B cell (primary cell): ENCODE measurements around the gene BTAF1. TPM values are rescaled to one million over a fixed set of nuclear protein-coding genes. Genes with fewer than 3 reads are reported as not detected.
A peak's percentile ranks its signal among the peaks of the same experiment; 100 is the strongest.

ENCODE experiments used
- ATAC-seq: fragments of 200-7000 bp; cut with Tn5 transposase; one replicate; pipeline ENCODE4 v1.10.0; 2021; ENCODE audit warnings: low read depth, mild to moderate bottlenecking, moderate number of reproducible peaks, moderate library complexity
- CTCF ChIA-PET: fragments of 350-600 bp; sonication (Branson Sonifier 250); formaldehyde crosslinking; loops from one replicate; lab custom pipeline; 2021; ENCODE audit warnings: antibody characterized with exemption, inconsistent platforms; lab: Charles Lee
- POLR2A ChIA-PET: fragments of 350-600 bp; sonication (Branson Sonifier 250); formaldehyde crosslinking; loops from one replicate; lab custom pipeline; 2021; ENCODE audit warnings: antibody characterized with exemption; lab: Charles Lee
- DNase-seq: peaks from one replicate; pipeline ENCODE4 v3.0.0; 2013
- H2AFZ ChIP-seq: 2 replicates; pipeline ENCODE4 v1.6.1; 2012; ENCODE audit warnings: mild to moderate bottlenecking, low read depth, low read length; ENCODE audit not compliant: insufficient read depth, poor library complexity, severe bottlenecking
- H3K27ac ChIP-seq, 2 donors: 1 replicate in 1 of 2; 2 replicates in 1 of 2; pipeline ENCODE4 v1.5.1; 2012 to 2013; ENCODE audit warnings: low read length in 2 of 2, mild to moderate bottlenecking in 2 of 2, moderate library complexity in 1 of 2
- H3K27me3 ChIP-seq, 4 experiments: fragments of 200-600 bp in 1 of 4; sonication (generic) in 1 of 4; replicated peaks in 1 of 4; 1 replicate in 2 of 4; 2 replicates in 2 of 4; pipeline versions ENCODE4 v1.6.1 to v1.7.0; 2013 to 2016; ENCODE audit warnings: low read length in 3 of 4, mild to moderate bottlenecking in 2 of 4, mixed read lengths in 1 of 4, moderate library complexity in 1 of 4; ENCODE audit not compliant: insufficient read depth in 4 of 4, control insufficient read depth in 3 of 4; ENCODE audit errors: control extremely low read depth in 1 of 4
- H3K36me3 ChIP-seq, 2 experiments: replicated peaks in 1 of 2; 1 replicate in 1 of 2; 2 replicates in 1 of 2; pipeline versions ENCODE4 v1.6.1 to v1.7.1; 2013; ENCODE audit warnings: low read length in 1 of 2; ENCODE audit not compliant: insufficient read depth in 2 of 2, control insufficient read depth in 1 of 2; ENCODE audit errors: control extremely low read depth in 1 of 2, extremely low read depth in 1 of 2
- H3K4me1 ChIP-seq, 2 donors: fragments of 200-600 bp in 1 of 2; sonication (generic) in 1 of 2; 1 replicate in 1 of 2; 2 replicates in 1 of 2; pipeline versions ENCODE4 v1.5.1 to v1.6.1; 2013 to 2017; ENCODE audit warnings: low read length in 2 of 2; ENCODE audit not compliant: control insufficient read depth in 2 of 2, insufficient read depth in 2 of 2
- H3K4me2 ChIP-seq: replicated peaks from 2 replicates; pipeline ENCODE3; 2012; ENCODE audit warnings: mild to moderate bottlenecking, low read depth, low read length; ENCODE audit not compliant: poor library complexity, severe bottlenecking
- H3K4me3 ChIP-seq, 5 experiments: fragments of 200-600 bp in 1 of 5; sonication (generic) in 1 of 5; 1 replicate in 3 of 5; 2 replicates in 2 of 5; pipeline versions ENCODE4 v1.5.1 to v1.7.0; 2011 to 2016; ENCODE audit warnings: low read length in 4 of 5, mild to moderate bottlenecking in 4 of 5, low read depth in 2 of 5, control low read depth in 1 of 5, moderate library complexity in 1 of 5; ENCODE audit not compliant: insufficient read depth in 1 of 5; ENCODE audit errors: control extremely low read depth in 1 of 5, extremely low read depth in 1 of 5
- H3K79me2 ChIP-seq: fragments of 200-600 bp; sonication (generic); one replicate; pipeline ENCODE4 v1.6.0; 2016; ENCODE audit warnings: low read length; ENCODE audit not compliant: control insufficient read depth, insufficient read depth
- H3K9ac ChIP-seq: fragments of 200-600 bp; sonication (generic); 2 replicates; pipeline ENCODE4 v1.6.1; 2017; ENCODE audit warnings: mild to moderate bottlenecking, low read length, moderate library complexity
- H3K9me3 ChIP-seq, 3 donors: one replicate each; pipeline versions ENCODE4 v1.6.1 to v1.7.1; 2013; ENCODE audit warnings: low read length in 2 of 3; ENCODE audit not compliant: control insufficient read depth in 2 of 3, insufficient read depth in 1 of 3; ENCODE audit errors: control extremely low read depth in 1 of 3
- H4K20me1 ChIP-seq: 2 replicates; pipeline ENCODE4 v1.6.0; 2012; ENCODE audit warnings: mild to moderate bottlenecking, low read length; ENCODE audit not compliant: insufficient read depth, control insufficient read depth, poor library complexity, severe bottlenecking
- H3K27ac Mint-ChIP-seq: one replicate; pipeline ENCODE4 v1.8.0; 2021; ENCODE audit warnings: mixed read lengths
- H3K27me3 Mint-ChIP-seq: one replicate; pipeline ENCODE4 v1.8.0; 2021; ENCODE audit warnings: mixed read lengths
- H3K4me1 Mint-ChIP-seq: one replicate; pipeline ENCODE4 v1.8.0; 2021; ENCODE audit warnings: mixed read lengths
- H3K4me3 Mint-ChIP-seq: one replicate; pipeline ENCODE4 v1.8.0; 2021; ENCODE audit warnings: mixed read lengths
- H3K9me3 Mint-ChIP-seq: one replicate; pipeline ENCODE4 v1.8.0; 2022; ENCODE audit warnings: mixed read lengths; ENCODE audit not compliant: insufficient read depth
- EZH2 ChIP-seq: IDR thresholded peaks from 2 replicates; pipeline ENCODE4 v1.6.1; 2012; ENCODE audit warnings: borderline replicate concordance, low read depth, mild to moderate bottlenecking, moderate library complexity, low read length; ENCODE audit not compliant: insufficient read depth, poor library complexity, severe bottlenecking
- WGBS: methylation state at CpG from one replicate; pipeline ENCODE4 v1.1.5; 2013; ENCODE audit warnings: missing lambda C conversion rate; ENCODE audit not compliant: insufficient coverage; 5-methylcytosine and 5-hydroxymethylcytosine counted together
- intact Hi-C: fragments of 100-400 bp; cut with micrococcal nuclease; formaldehyde crosslinking; loops from one replicate; pipeline ENCODE4 v1.10.0; 2022
- polyA plus RNA-seq: library from polyadenylated mRNA; depleted of rRNA; stranded (reverse); fragments of >200 nt; gene quantifications from 2 replicates; pipeline ENCODE4 v1.2.3, GENCODE V29; 2012
- total RNA-seq, 2 donors: library from RNA; stranded (reverse); fragments of 120-200 nt in 1 of 2; gene quantifications; 1 replicate in 1 of 2; 2 replicates in 1 of 2; pipeline versions ENCODE4 v1.2.3 to v1.2.4, GENCODE V29; 2013 to 2022
- TF ChIP-seq, protein P1 (sequence below): fragments of 200-600 bp; IDR thresholded peaks from one replicate; pipeline ENCODE4 v1.8.0; 2022; ENCODE audit warnings: antibody characterized with exemption, mild to moderate bottlenecking

The BTAF1 gene
- total and polyA plus RNA-seq, 2 donors (not counting 1 experiment from before 2014, with no cell fraction given) = 58.2 to 78.1 TPM

DNA sequence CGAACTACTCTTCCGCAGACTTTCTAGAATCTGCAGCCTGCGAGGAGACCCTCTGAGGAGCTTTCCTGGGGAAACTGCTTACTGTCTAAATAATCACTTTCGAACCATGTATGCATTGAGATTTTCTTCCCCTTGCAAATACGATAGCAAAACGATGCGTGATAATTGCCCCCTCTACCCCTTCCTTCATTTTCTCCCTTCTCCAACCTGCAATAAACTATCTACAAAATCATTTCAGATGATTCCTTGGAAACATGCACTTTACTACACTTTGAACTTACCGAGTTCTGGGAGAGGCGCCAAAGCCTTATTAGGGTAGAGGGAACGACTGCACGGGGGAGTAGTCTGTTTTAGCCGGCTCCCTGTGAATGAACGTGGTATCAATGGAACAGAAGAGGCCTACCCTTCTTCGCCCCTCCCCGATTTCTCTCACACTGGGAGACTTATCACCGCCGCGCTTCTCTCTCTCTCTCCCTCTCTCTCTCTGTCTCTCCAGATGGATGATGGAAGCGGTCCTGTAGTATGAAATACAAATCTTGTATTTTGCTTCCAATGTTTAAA lies 14.4 kb upstream of the BTAF1 start, which contains the start of gene FGFBP3:
FGFBP3 (minus strand) TSS at position 370 of the 561 bp plus-strand sequence. CDS start 517 bp downstream, outside the sequence.
- WGBS = 0% methylated on average over 7 of the region's 19 CpGs
- H2AFZ ChIP-seq = peak within 1 kb of the TSS; percentile 89
- H3K27me3 ChIP-seq = no peaks in the 10 kb centered on the region
- no peaks in the 10 kb centered on the region for H3K36me3 ChIP-seq
- H3K4me1 ChIP-seq = peaks cover 10 to 11% of the 10 kb centered on the region in 2 donors
- ChIA-PET CTCF (interaction anchor here (0.8 to 2.5 kb wide), 10 partner anchors 9 to 998 kb away, joined by 3 to 25 read pairs (median 6); partner anchors contain the start of gene BTAF1), POLR2A (interaction anchor here (2.6 kb wide), 1 partner anchor 15 kb away, joined by 9 read pairs; the partner anchor contains the start of gene BTAF1)
- no peaks in the 10 kb centered on the region for H3K79me2 ChIP-seq
- peak within 1 kb of the TSS; percentile 61 to 75 (median 69) for H3K4me3 ChIP-seq
- peak within 1 kb of the TSS; percentile 87 for H3K4me3 Mint-ChIP-seq
- intact Hi-C loops = loop anchor here (5.0 kb wide), 1 partner anchor 707 kb away; no protein-coding TSS in a partner anchor
- no peak for DNase-seq
- peaks cover 7% of the 10 kb centered on the region for H3K27me3 Mint-ChIP-seq
- peaks cover 18% of the 10 kb centered on the region for H3K4me1 Mint-ChIP-seq
- H3K27ac ChIP-seq = peak within 1 kb of the TSS; percentile 9 to 52
- peak within 1 kb of the TSS; percentile 75 for H3K9ac ChIP-seq
- H3K9me3 Mint-ChIP-seq = no peaks in the 10 kb centered on the region
- TF ChIP-seq, protein P1, sequence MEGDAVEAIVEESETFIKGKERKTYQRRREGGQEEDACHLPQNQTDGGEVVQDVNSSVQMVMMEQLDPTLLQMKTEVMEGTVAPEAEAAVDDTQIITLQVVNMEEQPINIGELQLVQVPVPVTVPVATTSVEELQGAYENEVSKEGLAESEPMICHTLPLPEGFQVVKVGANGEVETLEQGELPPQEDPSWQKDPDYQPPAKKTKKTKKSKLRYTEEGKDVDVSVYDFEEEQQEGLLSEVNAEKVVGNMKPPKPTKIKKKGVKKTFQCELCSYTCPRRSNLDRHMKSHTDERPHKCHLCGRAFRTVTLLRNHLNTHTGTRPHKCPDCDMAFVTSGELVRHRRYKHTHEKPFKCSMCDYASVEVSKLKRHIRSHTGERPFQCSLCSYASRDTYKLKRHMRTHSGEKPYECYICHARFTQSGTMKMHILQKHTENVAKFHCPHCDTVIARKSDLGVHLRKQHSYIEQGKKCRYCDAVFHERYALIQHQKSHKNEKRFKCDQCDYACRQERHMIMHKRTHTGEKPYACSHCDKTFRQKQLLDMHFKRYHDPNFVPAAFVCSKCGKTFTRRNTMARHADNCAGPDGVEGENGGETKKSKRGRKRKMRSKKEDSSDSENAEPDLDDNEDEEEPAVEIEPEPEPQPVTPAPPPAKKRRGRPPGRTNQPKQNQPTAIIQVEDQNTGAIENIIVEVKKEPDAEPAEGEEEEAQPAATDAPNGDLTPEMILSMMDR = no peak
- TF ChIP-seq EZH2 = no peak
- H3K9me3 ChIP-seq = no peaks in the 10 kb centered on the region
- no peaks in the 10 kb centered on the region for H4K20me1 ChIP-seq
- peak within 1 kb of the TSS; percentile 96 for H3K4me2 ChIP-seq
- peak within 1 kb of the TSS; percentile 93 for H3K27ac Mint-ChIP-seq
- ATAC-seq = no peak

DNA sequence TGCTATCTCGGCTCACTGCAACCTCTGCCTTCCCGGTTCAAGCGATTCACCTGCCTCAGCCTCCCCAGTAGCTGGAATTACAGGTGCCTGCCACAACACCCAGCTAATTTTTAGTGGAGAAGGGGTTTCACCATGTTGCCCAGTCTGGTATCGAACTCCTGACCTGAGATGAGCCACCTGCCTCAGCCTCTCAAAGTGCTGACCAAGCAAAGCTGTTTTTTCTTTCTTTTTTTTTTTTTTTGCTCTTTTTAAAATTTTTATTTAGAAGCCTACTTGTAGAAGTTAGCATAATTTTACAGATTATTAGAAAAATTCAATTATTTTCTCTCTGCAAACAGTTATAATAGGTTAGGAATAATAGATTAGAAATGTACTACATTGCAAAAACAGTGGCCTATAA lies 13.1 kb upstream of the BTAF1 start:
- peaks cover 10 to 11% of the 10 kb centered on the region in 2 donors for H3K4me1 ChIP-seq
- Mint-ChIP-seq H3K27me3 (peaks cover 10% of the 10 kb centered on the region), H3K9me3 (no peaks in the 10 kb centered on the region), H3K4me1 (peaks cover 18% of the 10 kb centered on the region), H3K4me3 (no peak overlapping the region), H3K27ac (no peak overlapping the region)
- no peak for DNase-seq
- no peaks in the 10 kb centered on the region for H3K36me3 ChIP-seq
- H3K27me3 ChIP-seq = no peaks in the 10 kb centered on the region
- no peak for ATAC-seq
- no peak overlapping the region for H3K9ac ChIP-seq
- H3K9me3 ChIP-seq = no peaks in the 10 kb centered on the region
- no peaks in the 10 kb centered on the region for H3K79me2 ChIP-seq
- H4K20me1 ChIP-seq = no peaks in the 10 kb centered on the region
- ChIA-PET POLR2A (no interaction called here), CTCF (interaction anchor here (0.7 to 3.9 kb wide), 4 partner anchors 12 to 612 kb away, joined by 3 to 54 read pairs (median 4); partner anchors contain the start of gene BTAF1)
- WGBS = 90% methylated on average over 2 of the region's 4 CpGs
- H2AFZ ChIP-seq = no peak overlapping the region
- no peak overlapping the region for H3K4me2 ChIP-seq
- TF ChIP-seq, protein P1 = no peak
- TF ChIP-seq EZH2 = no peak
- H3K4me3 ChIP-seq = no peak overlapping the region
- H3K27ac ChIP-seq = no peak overlapping the region
- intact Hi-C loops = loop anchor here (5.0 to 10.0 kb wide), 4 partner anchors 43 to 1158 kb away; partner anchors contain the start of genes PPP1R3C and RPP30
